HepG2 (cell line): ENCODE results near the gene NINJ2. TPM values are rescaled to one million over a fixed set of nuclear protein-coding genes. Genes with fewer than 3 reads are reported as not detected.
A peak's percentile ranks its signal among the peaks of the same experiment; 100 is the strongest.

Experiments
- ARID5B ChIP-seq: IDR thresholded peaks from 2 replicates; pipeline ENCODE4 v1.4.0; 2020; ENCODE audit warnings: mild to moderate bottlenecking, missing genetic modification reagents
- BCL6 ChIP-seq: IDR thresholded peaks from 2 replicates; pipeline ENCODE4 v1.6.1; 2016; ENCODE audit warnings: missing genetic modification reagents, missing compliant biosample characterization
- CREM ChIP-seq, 2 experiments: sonication (generic) in 1 of 2; formaldehyde crosslinking in 1 of 2; IDR thresholded peaks; 2 replicates each; pipeline versions ENCODE4 v1.4.0 to v1.6.1; 2016 to 2020; ENCODE audit warnings: antibody characterized with exemption in 1 of 2, mild to moderate bottlenecking in 1 of 2, missing genetic modification reagents in 1 of 2
- FOSL2 ChIP-seq: sonication (generic); formaldehyde crosslinking; IDR thresholded peaks from 2 replicates; pipeline ENCODE4 v1.4.0; 2020; ENCODE audit warnings: missing genetic modification reagents
- GATAD2A ChIP-seq: IDR thresholded peaks from 2 replicates; pipeline ENCODE4 v1.6.1; 2016
- GMEB1 ChIP-seq: sonication (generic); formaldehyde crosslinking; IDR thresholded peaks from 2 replicates; pipeline ENCODE4 v1.5.1; 2020; ENCODE audit warnings: missing genetic modification reagents, mild to moderate bottlenecking, borderline replicate concordance
- KAT2B ChIP-seq: fragments of 150-350 bp; IDR thresholded peaks from 2 replicates; pipeline ENCODE4 v1.6.1; 2014; ENCODE audit warnings: low read depth, low read length, borderline replicate concordance
- MTF1 ChIP-seq: sonication (generic); formaldehyde crosslinking; IDR thresholded peaks from 2 replicates; pipeline ENCODE4 v1.5.0; 2020; ENCODE audit warnings: missing genetic modification reagents
- NCOR1 ChIP-seq: fragments of 200-600 bp; sonication (generic); IDR thresholded peaks from 2 replicates; pipeline ENCODE4 v1.7.0; 2017; ENCODE audit warnings: antibody characterized with exemption, low read length, borderline replicate concordance
- TBX2 ChIP-seq: sonication (generic); formaldehyde crosslinking; IDR thresholded peaks from 2 replicates; pipeline ENCODE4 v1.5.0; 2020; ENCODE audit warnings: missing genetic modification reagents, mild to moderate bottlenecking, borderline replicate concordance
- TCF7 ChIP-seq: sonication (generic); IDR thresholded peaks from 2 replicates; pipeline ENCODE4 v1.6.1; 2016; ENCODE audit warnings: antibody characterized with exemption, low read depth
- TFDP1 ChIP-seq: IDR thresholded peaks from 2 replicates; pipeline ENCODE4 v1.6.1; 2016; ENCODE audit warnings: missing compliant biosample characterization, missing genetic modification reagents, borderline replicate concordance
- TFE3 ChIP-seq: IDR thresholded peaks from 2 replicates; pipeline ENCODE4 v1.6.1; 2016
- ZGPAT ChIP-seq: IDR thresholded peaks from 2 replicates; pipeline ENCODE4 v1.6.1; 2016; ENCODE audit warnings: mild to moderate bottlenecking
- ZMYM2 ChIP-seq: sonication (generic); formaldehyde crosslinking; IDR thresholded peaks from 2 replicates; pipeline ENCODE4 v1.8.0; 2022; ENCODE audit warnings: mild to moderate bottlenecking, missing genetic modification reagents
- ZNF713 ChIP-seq: sonication (generic); formaldehyde crosslinking; IDR thresholded peaks from 2 replicates; pipeline ENCODE4 v1.4.0; 2020; ENCODE audit warnings: mild to moderate bottlenecking, missing genetic modification reagents
- ZNF800 ChIP-seq: sonication (generic); formaldehyde crosslinking; IDR thresholded peaks from 2 replicates; pipeline ENCODE4 v1.4.0; 2020; ENCODE audit warnings: missing genetic modification reagents
- polyA plus RNA-seq, 8 experiments: library from polyadenylated mRNA; depleted of rRNA in 3 of 8; stranded (reverse) in 7 of 8; unstranded in 1 of 8; fragments of >200 nt; fragmentation: Illumina TruSeq in 4 of 8; extraction: Trizol in 4 of 8; gene quantifications; 2 replicates each; pipeline versions ENCODE4 v1.2.1 to v1.2.3, GENCODE V29; 2011 to 2016; ENCODE audit warnings: low read depth in 4 of 8, missing spikeins in 1 of 8, mixed read lengths in 1 of 8; ENCODE audit not compliant: insufficient read depth in 1 of 8
- total RNA-seq, 5 experiments: library from RNA; depleted of rRNA; stranded (reverse); fragments of >200 nt; fragmentation: Illumina TruSeq; extraction: Trizol; gene quantifications; 2 replicates each; pipeline ENCODE4 v1.2.3, GENCODE V29; 2016; ENCODE audit warnings: low read depth in 1 of 5

Gene NINJ2
- total and polyA plus RNA-seq, 2 of the 13 experiments (the other 11 are each of a cell fraction or from before 2014, with no cell fraction given): 0.62 to 3.8 TPM

GRCh38 chr12:574475-575128 is 88.6 kb downstream of the NINJ2 start (continued):
- peak; percentile 42; the same call in 1 of the 2 replicates for TF ChIP-seq TFDP1
- TF ChIP-seq ZNF713: 0 out of 2 replicates have a peak, but pooled peaks have one; percentile 48
- peak; percentile 62 for TF ChIP-seq GATAD2A
- TF ChIP-seq ARID5B (CRISPR knock-in tag): peak; percentile 61; the same call in 1 of the 2 replicates
- peak; percentile 52; the same call in 1 of the 2 replicates for TF ChIP-seq TBX2 (CRISPR knock-in tag)
- TF ChIP-seq BCL6: peak; percentile 62
- no peak for TF ChIP-seq ZNF800 (CRISPR knock-in tag)
- peak; percentile 11; the same call in 1 of the 2 replicates for TF ChIP-seq KAT2B
- TF ChIP-seq ZGPAT (CRISPR knock-in tag): peak; percentile 28; the same call in 1 of the 2 replicates
- no peak for TF ChIP-seq MTF1 (CRISPR knock-in tag)
- 0 out of 2 replicates have a peak, but pooled peaks have one; percentile 14 for TF ChIP-seq TFE3
- TF ChIP-seq CREM (IDR thresholded peaks at IDR 0.05): peak; percentile 48; the same call in 1 of the 2 replicates
- TF ChIP-seq CREM (CRISPR knock-in tag; IDR thresholded peaks at IDR 0.05): no peak
- no peak for TF ChIP-seq GMEB1 (CRISPR knock-in tag)
- TF ChIP-seq FOSL2 (CRISPR knock-in tag): peak; percentile 6; the same call in 1 of the 2 replicates
- TF ChIP-seq TCF7: peak; percentile 79
- 0 out of 2 replicates have a peak, but pooled peaks have one; percentile 15 for TF ChIP-seq ZMYM2 (CRISPR knock-in tag)
- TF ChIP-seq NCOR1: peak; percentile 44; the same call in 1 of the 2 replicates
